Nephron (organoid): ENCODE results near the gene TPRN.

Experiments used
- H3K27ac Mint-ChIP-seq, 3 experiments: 2 replicates each; pipeline ENCODE4 v1.8.0; 2020; ENCODE audit warnings: mixed read lengths in 3 of 3, mild to moderate bottlenecking in 2 of 3, moderate library complexity in 1 of 3
- H3K27me3 Mint-ChIP-seq: 2 replicates; pipeline ENCODE4 v1.8.0; 2021; ENCODE audit warnings: low read depth, mild to moderate bottlenecking, moderate library complexity, mixed read lengths
- H3K36me3 Mint-ChIP-seq: 2 replicates; pipeline ENCODE4 v1.8.0; 2020; ENCODE audit warnings: low read depth, mixed read lengths
- H3K4me1 Mint-ChIP-seq: 2 replicates; pipeline ENCODE4 v1.8.0; 2020; ENCODE audit warnings: mixed read lengths
- H3K4me3 Mint-ChIP-seq, 3 experiments: 2 replicates each; pipeline ENCODE4 v1.8.0; 2020; ENCODE audit warnings: mild to moderate bottlenecking in 3 of 3, mixed read lengths in 3 of 3, moderate library complexity in 2 of 3
- H3K9me3 Mint-ChIP-seq: 2 replicates; pipeline ENCODE4 v1.8.0; 2020; ENCODE audit warnings: mixed read lengths
- CTCF ChIP-seq, 3 experiments: fragments of 200-600 bp; sonication (generic); IDR thresholded peaks; one replicate each; pipeline ENCODE4 v1.5.0; 2021; ENCODE audit warnings: antibody characterized with exemption in 3 of 3; ENCODE audit not compliant: unreplicated experiment in 3 of 3

TPRN gene

GRCh38 chr9:137159105-137160053 is 41.2 kb downstream of the TPRN start:
- Mint-ChIP-seq H3K4me1 (no peaks in the 10 kb centered on the region), H3K27me3 (peaks cover 93% of the 10 kb centered on the region), H3K36me3 (no peaks in the 10 kb centered on the region), H3K9me3 (no peaks in the 10 kb centered on the region), H3K27ac (no peak overlapping the region), H3K4me3 (no peak overlapping the region)
- no peak for TF ChIP-seq CTCF (IDR thresholded peaks at IDR 0.05; ENCODE audit: unreplicated experiment in 3 of 3)

- Mint-ChIP-seq H3K4me3 (no peak overlapping the region), H3K27ac (no peak overlapping the region), H3K9me3 (no peaks in the 10 kb centered on the region), H3K4me1 (no peaks in the 10 kb centered on the region), H3K36me3 (no peaks in the 10 kb centered on the region), H3K27me3 (peaks cover 87% of the 10 kb centered on the region)
- no peak for TF ChIP-seq CTCF (IDR thresholded peaks at IDR 0.05; ENCODE audit: unreplicated experiment in 3 of 3)
Observed at GRCh38 chr9:137158625-137159024, 41.9 kb downstream of the TPRN start.

- H3K27ac Mint-ChIP-seq: no peak overlapping the region
- H3K27me3 Mint-ChIP-seq: peaks cover 79% of the 10 kb centered on the region
- no peaks in the 10 kb centered on the region for H3K4me1 Mint-ChIP-seq
- no peaks in the 10 kb centered on the region for H3K9me3 Mint-ChIP-seq
- no peak overlapping the region for H3K4me3 Mint-ChIP-seq
- no peaks in the 10 kb centered on the region for H3K36me3 Mint-ChIP-seq
- TF ChIP-seq CTCF (IDR thresholded peaks at IDR 0.05; ENCODE audit: unreplicated experiment in 3 of 3): no peak
Observed at GRCh38 chr9:137157618-137158415, 42.7 kb downstream of the TPRN start.

- TF ChIP-seq CTCF (IDR thresholded peaks at IDR 0.05; ENCODE audit: unreplicated experiment in 3 of 3): no peak
- Mint-ChIP-seq H3K4me1 (no peaks in the 10 kb centered on the region), H3K27ac (no peak overlapping the region), H3K4me3 (no peak overlapping the region), H3K36me3 (no peaks in the 10 kb centered on the region), H3K9me3 (no peaks in the 10 kb centered on the region), H3K27me3 (peaks cover 76% of the 10 kb centered on the region)
Observed at GRCh38 chr9:137156567-137157375, 43.8 kb downstream of the TPRN start.

- TF ChIP-seq CTCF (IDR thresholded peaks at IDR 0.05; ENCODE audit: unreplicated experiment in 3 of 3): no peak
- H3K9me3 Mint-ChIP-seq: no peaks in the 10 kb centered on the region
- H3K27ac Mint-ChIP-seq: no peak overlapping the region
- no peaks in the 10 kb centered on the region for H3K4me1 Mint-ChIP-seq
- no peak overlapping the region for H3K4me3 Mint-ChIP-seq
- H3K27me3 Mint-ChIP-seq: peaks cover 69% of the 10 kb centered on the region
- H3K36me3 Mint-ChIP-seq: no peaks in the 10 kb centered on the region
Observed at GRCh38 chr9:137152844-137153405, 47.6 kb downstream of the TPRN start.
